ENCODE results near the gene GPD2.
"Not testable (repeated sequence)": the region's sequence is repeated elsewhere in the genome, so short reads cannot be mapped to it uniquely, and the experiment has no call there.

The GPD2 gene

GRCh38 chr2:156598563-156598962 is 162.4 kb downstream of the GPD2 start:
- DNase-seq = no peak

GRCh38 chr2:156600196-156600595 is 164.0 kb downstream of the GPD2 start:
- no peak for DNase-seq

- no peak for DNase-seq
Observed at GRCh38 chr2:156601855-156602551, 165.8 kb downstream of the GPD2 start.

- DNase-seq = no peak
Observed at GRCh38 chr2:156602552-156602933, 166.4 kb downstream of the GPD2 start.

- DNase-seq = no peak
Observed at GRCh38 chr2:156615836-156616322, 179.7 kb downstream of the GPD2 start.

GRCh38 chr2:156618071-156618470 is 181.9 kb downstream of the GPD2 start:
- DNase-seq = not testable (repeated sequence)

GRCh38 chr2:156619021-156619539 is 182.9 kb downstream of the GPD2 start:
- no peak for DNase-seq

GRCh38 chr2:156622491-156622890 is 186.3 kb downstream of the GPD2 start:
- no peak for DNase-seq

- no peak for DNase-seq
Observed at GRCh38 chr2:156625360-156626170, 189.4 kb downstream of the GPD2 start.

- no peak for DNase-seq
Observed at GRCh38 chr2:156626931-156627330, 190.8 kb downstream of the GPD2 start.

GRCh38 chr2:156630579-156631337 is 194.6 kb downstream of the GPD2 start:
- no peak for DNase-seq

- no peak for DNase-seq
Observed at GRCh38 chr2:156635646-156636045, 199.5 kb downstream of the GPD2 start.

Measured in SHP77 (cell line).